K562 (cell line): ENCODE measurements around the gene CSK. TPM values are rescaled to one million over a fixed set of nuclear protein-coding genes. Genes with fewer than 3 reads are reported as not detected.

Experiments
- BCOR ChIP-seq: fragments of 450-650 bp; IDR thresholded peaks from 2 replicates; pipeline ENCODE4 v1.6.1; 2016
- CCNT2 ChIP-seq: IDR thresholded peaks from 2 replicates; pipeline ENCODE4 v1.6.1; 2011; ENCODE audit warnings: borderline replicate concordance, low read depth, mild to moderate bottlenecking, moderate library complexity, mixed read lengths, low read length; ENCODE audit not compliant: insufficient read length; ENCODE audit errors: extremely low read depth
- GABPA ChIP-seq: fragments of 200-800 bp; sonication (Bioruptor generic); conservative IDR thresholded peaks from 2 replicates; pipeline ENCODE4 v1.6.1; 2016; ENCODE audit warnings: low read depth, missing genetic modification characterization, missing compliant biosample characterization
- NR2C1 ChIP-seq, 2 experiments: fragments of 450-650 bp; IDR thresholded peaks; 2 replicates each; pipeline ENCODE4 v1.6.1; 2017; ENCODE audit warnings: mild to moderate bottlenecking in 2 of 2, antibody characterized with exemption in 1 of 2, inconsistent platforms in 1 of 2, missing compliant biosample characterization in 1 of 2, missing genetic modification characterization in 1 of 2
- SP2 ChIP-seq: IDR thresholded peaks from 2 replicates; pipeline ENCODE4 v1.6.1; 2011; ENCODE audit warnings: mild to moderate bottlenecking, low read depth, low read length, moderate library complexity; ENCODE audit not compliant: poor library complexity, severe bottlenecking; ENCODE audit errors: extremely low read depth
- SPI1 ChIP-seq: IDR thresholded peaks from 2 replicates; pipeline ENCODE4 v1.6.1; 2011; ENCODE audit warnings: low read depth, low read length, control low read depth, borderline replicate concordance
- ZKSCAN8 ChIP-seq: fragments of 200-800 bp; sonication (Bioruptor generic); IDR thresholded peaks from 2 replicates; pipeline ENCODE4 v1.6.1; 2016; ENCODE audit warnings: missing genetic modification characterization, missing compliant biosample characterization
- polyA plus RNA-seq, 8 experiments: library from polyadenylated mRNA; depleted of rRNA in 4 of 8; stranded (reverse) in 5 of 8; unstranded in 3 of 8; fragments of >200 nt; fragmentation: Nextera tagmentation in 2 of 8; fragmentation: Illumina TruSeq in 1 of 8; extraction: Ambion mirVana in 2 of 8; extraction: Trizol in 1 of 8; gene quantifications; 2 replicates each; pipeline versions ENCODE4 v1.2.1 to v1.2.3, GENCODE V29; 2011 to 2014; ENCODE audit warnings: inconsistent platforms in 1 of 8, missing spikeins in 1 of 8
- total RNA-seq, 7 experiments: library from RNA; depleted of rRNA in 6 of 7; stranded (reverse); fragments of >200 nt in 6 of 7; fragmentation: Illumina TruSeq in 2 of 7; extraction: Trizol in 2 of 7; gene quantifications; 2 replicates each; pipeline versions ENCODE4 v1.2.1 to v1.2.3, GENCODE V29; 2011 to 2021; ENCODE audit warnings: low replicate concordance in 1 of 7
- TF ChIP-seq, protein P1 (sequence below): fragments of 250-450 bp; sonication (Bioruptor Pico); IDR thresholded peaks from 2 replicates; pipeline ENCODE4 v1.4.0; 2020

The CSK gene
- total and polyA plus RNA-seq, 9 of the 15 experiments (the other 6 are each of a cell fraction or from before 2014, with no cell fraction given), result 1.5 to 112 (median 22.5) TPM

DNA sequence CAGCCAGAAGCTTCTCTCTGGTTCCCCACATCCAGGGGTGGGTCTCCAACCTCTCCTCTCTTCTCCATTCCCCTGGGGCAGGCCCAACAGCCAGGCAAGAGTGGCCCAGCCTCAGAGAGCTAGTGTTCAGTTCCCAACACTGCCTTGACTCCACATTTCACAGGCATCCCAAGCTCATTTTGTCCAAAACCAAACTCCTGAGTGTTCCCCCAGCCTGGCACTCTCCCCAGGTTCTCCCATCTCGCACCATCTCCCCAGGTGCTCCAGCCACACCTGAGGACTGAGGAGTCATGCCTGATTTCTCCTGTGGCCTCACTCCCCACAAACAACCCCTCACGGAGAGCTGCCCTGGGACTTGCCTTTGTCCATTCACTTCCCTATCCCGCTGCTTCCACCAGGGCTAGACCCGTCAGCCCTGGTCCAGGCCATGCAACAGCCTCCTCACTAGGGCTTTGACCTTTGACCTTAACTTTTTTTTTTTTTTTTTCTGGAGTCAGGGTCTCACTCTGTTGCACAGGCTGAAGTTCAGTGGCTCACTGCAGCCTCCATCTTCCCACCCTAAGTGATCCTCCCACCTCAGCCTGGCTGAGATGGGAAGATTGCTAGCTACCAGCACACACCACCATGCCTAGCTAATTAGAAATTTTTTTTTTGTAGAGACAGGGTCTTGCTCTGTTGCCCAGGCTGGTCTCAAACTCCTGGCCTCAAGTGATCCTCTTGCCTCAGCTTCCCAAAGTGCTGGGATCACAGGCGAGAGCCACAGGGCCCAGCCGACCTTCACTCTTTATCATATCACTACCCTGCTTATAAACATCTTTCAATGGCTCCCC, 3.9 kb upstream of the CSK start (continued):
- TF ChIP-seq, protein P1, sequence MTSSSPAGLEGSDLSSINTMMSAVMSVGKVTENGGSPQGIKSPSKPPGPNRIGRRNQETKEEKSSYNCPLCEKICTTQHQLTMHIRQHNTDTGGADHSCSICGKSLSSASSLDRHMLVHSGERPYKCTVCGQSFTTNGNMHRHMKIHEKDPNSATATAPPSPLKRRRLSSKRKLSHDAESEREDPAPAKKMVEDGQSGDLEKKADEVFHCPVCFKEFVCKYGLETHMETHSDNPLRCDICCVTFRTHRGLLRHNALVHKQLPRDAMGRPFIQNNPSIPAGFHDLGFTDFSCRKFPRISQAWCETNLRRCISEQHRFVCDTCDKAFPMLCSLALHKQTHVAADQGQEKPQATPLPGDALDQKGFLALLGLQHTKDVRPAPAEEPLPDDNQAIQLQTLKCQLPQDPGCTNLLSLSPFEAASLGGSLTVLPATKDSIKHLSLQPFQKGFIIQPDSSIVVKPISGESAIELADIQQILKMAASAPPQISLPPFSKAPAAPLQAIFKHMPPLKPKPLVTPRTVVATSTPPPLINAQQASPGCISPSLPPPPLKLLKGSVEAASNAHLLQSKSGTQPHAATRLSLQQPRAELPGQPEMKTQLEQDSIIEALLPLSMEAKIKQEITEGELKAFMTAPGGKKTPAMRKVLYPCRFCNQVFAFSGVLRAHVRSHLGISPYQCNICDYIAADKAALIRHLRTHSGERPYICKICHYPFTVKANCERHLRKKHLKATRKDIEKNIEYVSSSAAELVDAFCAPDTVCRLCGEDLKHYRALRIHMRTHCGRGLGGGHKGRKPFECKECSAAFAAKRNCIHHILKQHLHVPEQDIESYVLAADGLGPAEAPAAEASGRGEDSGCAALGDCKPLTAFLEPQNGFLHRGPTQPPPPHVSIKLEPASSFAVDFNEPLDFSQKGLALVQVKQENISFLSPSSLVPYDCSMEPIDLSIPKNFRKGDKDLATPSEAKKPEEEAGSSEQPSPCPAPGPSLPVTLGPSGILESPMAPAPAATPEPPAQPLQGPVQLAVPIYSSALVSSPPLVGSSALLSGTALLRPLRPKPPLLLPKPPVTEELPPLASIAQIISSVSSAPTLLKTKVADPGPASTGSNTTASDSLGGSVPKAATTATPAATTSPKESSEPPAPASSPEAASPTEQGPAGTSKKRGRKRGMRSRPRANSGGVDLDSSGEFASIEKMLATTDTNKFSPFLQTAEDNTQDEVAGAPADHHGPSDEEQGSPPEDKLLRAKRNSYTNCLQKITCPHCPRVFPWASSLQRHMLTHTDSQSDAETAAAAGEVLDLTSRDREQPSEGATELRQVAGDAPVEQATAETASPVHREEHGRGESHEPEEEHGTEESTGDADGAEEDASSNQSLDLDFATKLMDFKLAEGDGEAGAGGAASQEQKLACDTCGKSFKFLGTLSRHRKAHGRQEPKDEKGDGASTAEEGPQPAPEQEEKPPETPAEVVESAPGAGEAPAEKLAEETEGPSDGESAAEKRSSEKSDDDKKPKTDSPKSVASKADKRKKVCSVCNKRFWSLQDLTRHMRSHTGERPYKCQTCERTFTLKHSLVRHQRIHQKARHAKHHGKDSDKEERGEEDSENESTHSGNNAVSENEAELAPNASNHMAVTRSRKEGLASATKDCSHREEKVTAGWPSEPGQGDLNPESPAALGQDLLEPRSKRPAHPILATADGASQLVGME, result no peak
- TF ChIP-seq NR2C1 (IDR thresholded peaks at IDR 0.05) (peak; percentile 90), NR2C1 (tag; IDR thresholded peaks at IDR 0.05) (peak; percentile 81), BCOR (no peak), GABPA (tag) (0 out of 2 replicates have a peak, but pooled peaks have one; percentile 6), SP2 (no peak), CCNT2 (no peak), ZKSCAN8 (CRISPR knock-in tag) (no peak), SPI1 (0 out of 2 replicates have a peak, but pooled peaks have one; percentile 34)
